22Rv1 (cell line): ENCODE measurements around the gene AURKAIP1.

ENCODE experiments used
- ZFX ChIP-seq: fragments of 450-650 bp; IDR thresholded peaks from 2 replicates; pipeline ENCODE4 v1.6.1; 2017; ENCODE audit warnings: antibody characterized with exemption, borderline replicate concordance
- TF ChIP-seq, protein P1 (sequence below): fragments of 450-650 bp; IDR thresholded peaks from 2 replicates; pipeline ENCODE4 v1.5.1; 2017; ENCODE audit warnings: mild to moderate bottlenecking

DNA sequence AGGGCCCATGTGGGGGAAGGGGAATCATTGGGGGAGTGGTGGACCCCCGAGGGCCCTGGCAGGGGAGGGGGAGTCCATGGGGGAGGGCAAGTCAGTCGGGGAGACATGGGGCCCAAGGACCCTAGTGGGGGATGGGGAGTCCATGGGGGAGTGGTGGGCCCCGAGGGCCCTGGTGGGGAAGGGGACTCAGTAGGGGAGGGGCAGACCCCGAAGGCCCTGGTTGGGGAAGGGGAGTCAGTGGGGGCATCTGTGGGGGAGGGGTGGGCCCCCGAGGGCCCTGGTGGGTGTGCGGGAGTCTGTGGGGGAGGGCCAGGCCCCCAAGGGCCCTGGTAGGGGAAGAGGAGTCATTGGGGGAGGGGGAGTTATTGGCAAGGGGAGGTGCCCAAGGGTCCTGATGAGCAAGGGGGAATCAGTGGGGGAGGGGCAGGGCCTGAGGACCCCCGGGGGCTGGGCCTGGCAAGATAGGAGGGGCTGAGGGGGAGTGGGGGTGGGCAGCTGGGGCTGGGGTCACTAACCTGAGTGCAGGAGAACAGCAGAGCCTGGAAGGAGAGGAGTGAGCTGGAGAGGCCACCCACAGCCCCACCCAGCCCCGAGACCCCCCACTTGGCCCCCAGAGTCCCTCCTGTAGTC, 18.7 kb downstream of the AURKAIP1 start:
- TF ChIP-seq, protein P1, sequence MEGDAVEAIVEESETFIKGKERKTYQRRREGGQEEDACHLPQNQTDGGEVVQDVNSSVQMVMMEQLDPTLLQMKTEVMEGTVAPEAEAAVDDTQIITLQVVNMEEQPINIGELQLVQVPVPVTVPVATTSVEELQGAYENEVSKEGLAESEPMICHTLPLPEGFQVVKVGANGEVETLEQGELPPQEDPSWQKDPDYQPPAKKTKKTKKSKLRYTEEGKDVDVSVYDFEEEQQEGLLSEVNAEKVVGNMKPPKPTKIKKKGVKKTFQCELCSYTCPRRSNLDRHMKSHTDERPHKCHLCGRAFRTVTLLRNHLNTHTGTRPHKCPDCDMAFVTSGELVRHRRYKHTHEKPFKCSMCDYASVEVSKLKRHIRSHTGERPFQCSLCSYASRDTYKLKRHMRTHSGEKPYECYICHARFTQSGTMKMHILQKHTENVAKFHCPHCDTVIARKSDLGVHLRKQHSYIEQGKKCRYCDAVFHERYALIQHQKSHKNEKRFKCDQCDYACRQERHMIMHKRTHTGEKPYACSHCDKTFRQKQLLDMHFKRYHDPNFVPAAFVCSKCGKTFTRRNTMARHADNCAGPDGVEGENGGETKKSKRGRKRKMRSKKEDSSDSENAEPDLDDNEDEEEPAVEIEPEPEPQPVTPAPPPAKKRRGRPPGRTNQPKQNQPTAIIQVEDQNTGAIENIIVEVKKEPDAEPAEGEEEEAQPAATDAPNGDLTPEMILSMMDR = no peak
- no peak for TF ChIP-seq ZFX
